HUDEP-2 (cell line): ENCODE data around the gene EGF.
"Not testable (repeated sequence)": the region's sequence is repeated elsewhere in the genome, so short reads cannot be mapped to it uniquely, and the experiment has no call there.

Experiments
- DNase-seq, 76 experiments: peaks; one replicate each; lab custom pipeline; 2025; ENCODE audit not compliant: unreplicated experiment in 76 of 76; lab: John Stamatoyannopoulos, UW

Gene EGF

DNA sequence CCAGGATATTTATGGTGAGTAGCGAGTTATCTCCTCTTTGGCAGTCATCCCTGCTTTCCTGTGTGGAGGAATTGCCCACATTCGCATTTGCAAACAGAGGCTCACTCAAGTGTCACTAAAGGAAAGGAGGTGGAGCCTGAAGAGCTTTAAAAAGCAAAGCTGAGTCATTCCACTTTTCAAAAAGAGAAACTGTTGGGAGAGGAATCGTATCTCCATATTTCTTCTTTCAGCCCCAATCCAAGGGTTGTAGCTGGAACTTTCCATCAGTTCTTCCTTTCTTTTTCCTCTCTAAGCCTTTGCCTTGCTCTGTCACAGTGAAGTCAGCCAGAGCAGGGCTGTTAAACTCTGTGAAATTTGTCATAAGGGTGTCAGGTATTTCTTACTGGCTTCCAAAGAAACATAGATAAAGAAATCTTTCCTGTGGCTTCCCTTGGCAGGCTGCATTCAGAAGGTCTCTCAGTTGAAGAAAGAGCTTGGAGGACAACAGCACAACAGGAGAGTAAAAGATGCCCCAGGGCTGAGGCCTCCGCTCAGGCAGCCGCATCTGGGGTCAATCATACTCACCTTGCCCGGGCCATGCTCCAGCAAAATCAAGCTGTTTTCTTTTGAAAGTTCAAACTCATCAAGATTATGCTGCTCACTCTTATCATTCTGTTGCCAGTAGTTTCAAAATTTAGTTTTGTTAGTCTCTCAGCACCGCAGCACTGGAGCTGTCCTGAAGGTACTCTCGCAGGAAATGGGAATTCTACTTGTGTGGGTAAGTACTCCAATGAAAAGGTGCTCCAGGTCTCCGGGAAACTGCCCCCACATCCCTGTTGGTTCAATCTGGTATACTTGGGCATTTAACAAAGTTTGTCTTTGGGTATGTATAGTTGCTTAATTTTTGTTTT lies at the start of gene EGF:
TSS of gene EGF (plus strand) at position 178 of the 890 bp plus-strand sequence. CDS start at position 631, 453 bp downstream.
- DNase-seq = no peak

- DNase-seq = no peak
Observed at GRCh38 chr4:109864134-109864533, 48.5 kb upstream of the EGF start.

DNA sequence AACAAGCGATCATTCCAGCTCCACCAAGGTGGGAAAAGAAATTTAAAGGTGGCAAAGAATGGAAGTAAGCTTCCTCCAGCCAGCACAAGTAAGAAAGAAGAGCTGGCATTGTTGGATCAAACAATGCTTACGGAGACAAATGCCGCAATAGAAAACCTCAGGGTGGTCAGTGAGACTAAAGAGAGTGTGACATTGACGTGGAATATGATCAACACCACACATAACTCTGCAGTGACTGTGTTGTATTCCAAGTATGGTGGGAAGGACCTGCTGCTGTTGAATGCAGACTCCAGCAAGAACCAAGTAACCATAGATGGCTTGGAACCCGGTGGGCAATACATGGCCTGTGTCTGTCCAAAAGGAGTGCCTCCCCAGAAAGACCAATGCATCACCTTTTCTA lies 42.6 kb upstream of the EGF start:
- DNase-seq = no peak

GRCh38 chr4:109872065-109872464 lies 40.6 kb upstream of the EGF start:
- DNase-seq = no peak

- DNase-seq = no peak
Observed at GRCh38 chr4:109872950-109873656, 39.6 kb upstream of the EGF start.

DNA sequence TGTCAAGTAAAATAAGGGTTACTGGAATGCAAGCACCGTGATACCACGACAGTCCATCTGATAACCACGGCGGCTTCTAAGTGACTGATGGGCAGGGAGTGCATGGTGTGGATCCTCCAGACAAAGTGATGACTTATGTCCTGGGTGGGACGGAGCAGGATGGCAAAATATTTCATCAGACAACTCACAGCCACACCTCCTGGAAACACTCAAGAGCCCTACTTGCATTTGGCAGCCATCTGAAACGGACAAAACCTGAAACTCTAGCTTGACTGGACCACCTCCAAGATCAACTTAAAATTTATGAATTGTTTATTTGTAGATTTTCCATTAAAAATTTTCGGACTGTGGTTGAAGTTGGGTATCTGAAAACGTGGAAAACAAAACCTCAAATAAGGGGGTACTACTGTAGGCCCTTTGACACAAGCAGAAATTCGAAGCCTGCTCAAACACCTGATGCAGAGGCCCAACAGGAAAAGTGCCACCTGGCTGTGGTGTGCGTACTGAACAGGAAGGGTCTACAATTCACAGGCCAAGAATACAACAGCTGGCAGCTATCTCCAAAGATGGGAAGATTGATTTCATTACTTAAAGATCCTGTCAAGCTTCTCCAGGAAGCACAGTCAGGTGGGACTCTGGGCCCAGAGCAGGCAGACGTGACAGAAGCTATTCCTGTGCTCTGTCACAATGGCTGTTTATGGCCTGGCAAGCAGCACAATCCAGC lies 38.7 kb upstream of the EGF start:
- no peak for DNase-seq

DNA sequence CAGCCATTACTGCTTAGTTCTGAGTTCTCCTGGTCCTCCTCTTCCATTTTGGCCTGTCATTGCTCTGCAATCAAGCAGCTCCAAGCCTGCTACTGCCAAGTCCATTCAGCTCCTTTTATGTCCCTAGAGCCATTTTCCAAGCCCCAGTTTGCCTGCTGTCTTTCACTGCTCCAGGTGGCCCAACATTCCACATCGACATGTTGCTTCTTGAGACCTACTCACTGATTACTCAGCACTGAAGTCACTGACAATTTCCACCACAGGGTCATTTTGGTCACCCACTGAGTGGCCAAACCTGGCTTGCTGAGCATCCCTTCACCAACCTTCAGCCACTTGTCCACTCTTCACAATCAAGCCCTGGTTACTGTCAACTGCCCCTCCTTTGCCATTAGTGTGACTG lies 37.6 kb upstream of the EGF start:
- DNase-seq = no peak

DNA sequence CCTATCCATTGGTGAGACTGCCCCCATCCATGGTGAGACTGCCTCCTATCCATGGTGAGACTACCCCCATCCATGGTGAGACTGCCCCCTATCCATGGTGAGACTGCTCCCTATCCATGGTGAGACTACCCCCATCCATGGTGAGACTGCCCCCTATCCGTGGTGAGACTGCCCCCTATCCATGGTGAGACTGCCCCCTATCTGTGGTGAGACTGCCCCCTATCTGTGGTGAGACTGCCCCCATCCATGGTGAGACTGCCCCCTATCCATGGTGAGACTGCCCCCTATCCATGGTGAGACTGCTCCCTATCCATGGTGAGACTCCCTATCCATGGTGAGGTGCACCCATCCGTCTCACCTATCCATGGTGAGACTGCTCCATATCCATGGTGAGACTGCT lies 37.1 kb upstream of the EGF start:
- not testable (repeated sequence) for DNase-seq

GRCh38 chr4:109876634-109877265 lies 35.9 kb upstream of the EGF start:
- no peak for DNase-seq

GRCh38 chr4:109877400-109877799 lies 35.3 kb upstream of the EGF start:
- DNase-seq = no peak

DNA sequence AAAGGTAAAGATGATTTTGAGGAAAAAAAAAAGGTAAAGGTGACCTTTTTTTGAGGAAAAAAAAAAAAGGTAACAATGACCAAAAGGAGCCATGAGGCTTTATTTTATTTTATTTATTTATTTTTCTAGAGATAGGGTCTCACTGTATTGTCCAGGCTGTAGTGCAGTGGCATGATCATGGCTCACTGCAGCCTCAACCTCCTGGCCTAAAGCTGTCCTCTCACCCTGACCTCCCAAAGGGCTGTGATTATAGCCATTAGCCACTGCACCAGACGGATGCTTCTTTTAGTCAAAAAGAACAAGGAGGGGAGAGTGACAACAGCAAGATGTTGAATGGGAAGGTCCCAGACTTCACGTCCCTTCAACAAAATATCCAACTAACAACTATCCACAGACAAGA lies 34.3 kb upstream of the EGF start:
- no peak for DNase-seq

- DNase-seq = no peak
Observed at GRCh38 chr4:109879081-109879480, 33.6 kb upstream of the EGF start.

DNA sequence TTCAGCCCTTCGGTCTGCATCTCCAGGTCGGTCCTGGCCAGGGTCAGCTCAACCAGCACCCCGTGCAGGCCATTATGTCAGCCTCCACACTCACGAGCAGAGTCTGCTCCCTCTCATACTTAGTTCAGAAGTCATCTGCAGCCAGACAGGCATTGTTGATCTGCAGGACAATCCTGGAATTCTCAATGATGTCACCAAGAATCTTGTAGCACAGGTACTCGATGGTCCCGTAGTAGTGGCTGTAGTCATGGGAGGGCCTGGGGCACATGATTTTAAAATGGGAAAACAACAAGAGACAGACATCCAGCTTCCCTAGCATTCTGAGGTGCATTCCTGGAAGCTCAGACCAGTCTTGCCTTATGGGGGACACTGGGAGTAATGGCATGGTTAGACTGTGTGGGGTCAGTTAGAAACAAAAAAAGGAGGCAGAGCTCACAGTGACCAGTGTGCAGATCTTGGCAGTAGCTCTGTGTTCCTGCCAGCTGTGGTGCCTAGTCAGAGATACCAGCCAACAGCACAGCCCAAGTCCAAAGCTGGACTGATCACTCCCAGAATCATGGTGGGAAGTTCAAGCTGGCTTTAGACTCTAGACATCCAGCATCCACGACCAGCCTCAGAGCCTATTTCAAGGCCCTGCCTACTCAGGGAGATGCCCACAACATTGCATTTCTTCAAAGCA lies 32.9 kb upstream of the EGF start:
- no peak for DNase-seq

- DNase-seq = no peak
Observed at GRCh38 chr4:109886303-109886702, 26.4 kb upstream of the EGF start.

GRCh38 chr4:109887071-109887470 lies 25.6 kb upstream of the EGF start:
- no peak for DNase-seq

- no peak for DNase-seq
Observed at GRCh38 chr4:109890076-109890475, 22.6 kb upstream of the EGF start.

DNA sequence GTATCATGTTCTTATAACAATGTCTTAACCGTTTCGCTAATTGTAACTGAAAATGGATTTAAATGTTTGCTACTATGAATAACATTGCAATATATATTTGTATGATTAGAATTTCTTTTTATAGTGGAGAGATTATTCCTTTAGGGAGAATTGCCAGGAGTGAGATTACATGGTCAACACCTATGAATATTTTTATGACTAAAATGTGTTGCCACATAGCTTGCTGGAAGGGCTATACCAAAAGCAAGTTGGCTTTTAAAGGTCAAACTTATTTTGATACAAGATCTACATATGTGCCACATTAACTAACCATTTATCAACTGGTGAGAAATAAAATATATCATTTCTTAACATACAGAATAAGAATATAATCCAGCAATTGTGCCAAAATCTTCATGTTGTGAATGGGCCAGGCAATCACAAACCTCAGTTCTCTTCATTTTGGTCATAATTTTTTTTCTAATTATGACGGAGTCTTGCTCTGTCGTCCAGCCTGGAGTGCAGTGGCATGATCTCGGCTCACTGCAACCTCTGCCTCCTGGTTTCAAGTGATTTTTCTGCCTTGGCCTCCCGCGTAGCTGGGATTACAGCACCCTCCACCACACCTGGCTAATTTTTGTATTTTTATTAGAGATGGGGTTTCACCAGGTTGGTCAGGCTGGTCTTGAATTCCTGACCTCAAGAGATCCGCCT lies 10.0 kb upstream of the EGF start:
- DNase-seq = no peak

GRCh38 chr4:109908731-109909130 lies 4.0 kb upstream of the EGF start:
- no peak for DNase-seq

- DNase-seq = no peak
Observed at GRCh38 chr4:109910256-109910655, 2.4 kb upstream of the EGF start.
